ENCODE data around the gene DAB2IP. TPM values are rescaled to one million over a fixed set of nuclear protein-coding genes. Genes with fewer than 3 reads are reported as not detected.

DAB2IP gene
- total RNA-seq, 1 donor from 2014 or later = 27.3 TPM

DNA sequence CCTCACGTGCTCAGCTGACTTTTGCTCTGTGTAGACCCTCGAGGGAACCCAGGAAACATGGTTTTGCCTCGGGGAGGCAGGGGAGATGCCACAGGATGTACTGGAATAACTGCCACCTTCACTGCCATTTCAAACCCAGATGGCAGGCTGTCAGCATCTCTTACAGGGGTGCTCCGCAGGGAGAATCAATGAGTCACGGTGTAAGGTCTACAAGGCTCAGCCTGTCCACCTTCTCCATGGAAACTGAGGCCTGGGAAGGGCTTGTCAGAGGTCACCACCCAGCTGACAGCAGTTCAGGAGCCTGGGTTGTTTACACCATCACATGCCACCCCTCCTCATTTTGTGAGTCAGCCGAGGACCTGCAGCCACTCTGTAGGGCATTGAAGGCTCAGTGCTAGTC lies 30.8 kb downstream of the DAB2IP start:
- ATAC-seq = no peak
- no peak for DNase-seq (ENCODE audit: low spot score)

DNA sequence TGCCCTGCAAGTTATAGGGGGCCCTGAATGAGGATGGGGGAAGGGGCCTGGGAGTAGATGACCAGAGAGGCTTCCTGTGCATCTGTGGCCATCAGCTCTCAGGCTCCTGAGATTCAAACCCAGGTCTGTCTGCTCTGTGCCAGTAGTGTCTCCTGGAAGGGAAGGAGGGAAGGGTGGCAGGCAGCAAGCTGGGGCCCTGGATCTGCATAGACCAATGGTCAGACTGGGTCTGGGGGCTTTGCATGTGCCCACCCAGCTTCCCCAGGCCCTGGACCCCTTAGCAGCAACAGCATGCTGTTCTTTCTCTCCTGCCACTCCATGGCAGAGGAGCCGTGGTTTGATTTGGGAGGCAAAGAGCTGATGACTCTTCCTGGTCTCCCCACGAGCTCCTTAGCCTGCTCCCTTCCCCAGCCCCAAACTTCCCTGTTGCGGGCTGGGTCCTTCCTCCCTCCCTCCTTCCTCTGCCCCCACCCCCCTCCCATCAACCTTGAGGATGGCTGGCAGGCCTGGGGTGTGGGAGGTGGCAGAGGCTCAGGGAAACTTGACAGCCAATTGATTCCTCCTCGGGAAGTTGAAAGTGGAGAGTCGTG lies 31.6 kb downstream of the DAB2IP start:
- DNase-seq (ENCODE audit: low spot score) = no peak
- ATAC-seq = no peak

- ATAC-seq (no peak), DNase-seq (ENCODE audit: low spot score) (no peak)
Observed at GRCh38 chr9:121683652-121684051, 32.2 kb downstream of the DAB2IP start.

GRCh38 chr9:121684381-121685145 lies 33.1 kb downstream of the DAB2IP start:
- DNase-seq (ENCODE audit: low spot score) = peak; percentile 57
- ATAC-seq = peak; percentile 62

- DNase-seq (ENCODE audit: low spot score) = no peak
- ATAC-seq = no peak
Observed at GRCh38 chr9:121685146-121685794, 33.8 kb downstream of the DAB2IP start.

DNA sequence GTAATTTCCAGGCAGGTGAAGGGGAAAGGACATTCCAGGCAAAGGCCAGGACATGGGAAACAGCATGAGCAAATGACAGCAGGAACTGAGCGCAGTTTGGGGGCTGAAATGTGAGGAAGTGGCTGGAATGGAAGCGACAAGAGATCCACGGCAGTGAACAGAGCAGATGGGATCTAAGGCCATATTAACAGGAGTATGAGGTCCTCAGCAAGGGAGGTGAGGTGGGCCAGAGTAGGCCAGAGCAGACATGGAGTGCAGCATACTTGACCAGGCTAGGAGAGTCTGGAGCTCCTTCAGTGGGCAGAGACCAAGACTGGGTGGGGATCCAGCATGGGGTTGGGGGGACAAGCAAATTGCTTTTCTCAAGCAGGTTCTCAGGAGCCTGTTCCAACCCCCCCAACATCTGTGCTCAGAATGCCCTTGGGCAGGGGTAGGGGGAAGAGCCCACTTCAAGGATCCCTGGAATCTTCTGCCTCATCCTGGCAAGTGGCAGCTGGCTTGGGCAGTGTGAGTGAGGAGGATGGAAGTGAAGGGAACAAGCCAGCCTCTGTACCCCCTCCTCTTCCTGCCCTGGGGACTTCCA lies 34.5 kb downstream of the DAB2IP start:
- ATAC-seq (no peak), DNase-seq (ENCODE audit: low spot score) (no peak)

GRCh38 chr9:121686930-121687541 lies 35.6 kb downstream of the DAB2IP start:
- peak; percentile 87 for ATAC-seq
- DNase-seq (ENCODE audit: low spot score) = peak; percentile 76

DNA sequence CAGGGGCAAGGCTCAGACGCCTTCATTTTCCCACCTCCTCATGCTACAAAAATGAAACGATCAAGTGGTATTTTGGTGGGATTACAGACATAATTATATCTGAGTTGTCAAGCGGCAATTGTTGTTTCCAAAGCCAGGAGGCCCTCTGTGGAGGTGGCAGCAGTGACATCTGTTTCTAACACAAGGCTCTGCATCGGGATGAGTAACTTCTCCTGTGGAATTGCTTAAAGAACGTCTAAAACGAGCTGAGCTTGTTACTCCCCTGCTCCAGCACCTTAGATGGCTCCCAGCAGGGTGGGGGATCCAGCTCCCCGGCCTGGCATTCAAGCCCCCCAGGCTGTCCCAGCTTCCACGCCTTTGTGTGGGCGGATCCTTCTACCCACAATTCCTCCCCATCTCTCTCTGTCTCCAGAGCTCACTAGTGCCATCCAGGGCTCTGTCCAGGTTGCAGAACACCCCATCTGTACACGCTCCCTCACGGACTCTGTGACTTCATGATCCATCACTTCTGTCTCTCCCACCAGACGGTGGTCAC lies 36.8 kb downstream of the DAB2IP start:
- ATAC-seq = no peak
- no peak for DNase-seq (ENCODE audit: low spot score)

DNA sequence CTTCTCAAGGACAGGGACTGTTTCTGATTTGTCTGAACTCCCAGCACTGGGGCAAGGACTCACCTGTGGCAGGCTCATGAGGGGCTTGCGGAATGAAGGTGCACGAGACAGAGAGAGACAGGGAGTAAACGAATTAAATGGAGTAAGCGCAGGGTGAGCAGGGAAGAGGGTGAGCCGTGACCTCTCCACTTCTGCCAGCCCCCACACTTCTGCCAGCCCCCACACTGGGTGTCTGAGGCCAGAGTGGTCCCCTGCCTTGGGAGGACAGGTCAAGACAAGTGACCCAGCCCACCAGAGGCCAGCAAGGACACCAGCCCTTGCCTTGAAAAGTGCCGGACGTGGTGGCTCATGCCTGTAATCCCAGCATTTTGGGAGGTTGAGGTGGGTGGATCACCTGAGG lies 37.2 kb downstream of the DAB2IP start:
- DNase-seq (ENCODE audit: low spot score) (no peak), ATAC-seq (no peak)

- DNase-seq (ENCODE audit: low spot score) (no peak), ATAC-seq (no peak)
Observed at GRCh38 chr9:121689461-121690157, 38.2 kb downstream of the DAB2IP start.

DNA sequence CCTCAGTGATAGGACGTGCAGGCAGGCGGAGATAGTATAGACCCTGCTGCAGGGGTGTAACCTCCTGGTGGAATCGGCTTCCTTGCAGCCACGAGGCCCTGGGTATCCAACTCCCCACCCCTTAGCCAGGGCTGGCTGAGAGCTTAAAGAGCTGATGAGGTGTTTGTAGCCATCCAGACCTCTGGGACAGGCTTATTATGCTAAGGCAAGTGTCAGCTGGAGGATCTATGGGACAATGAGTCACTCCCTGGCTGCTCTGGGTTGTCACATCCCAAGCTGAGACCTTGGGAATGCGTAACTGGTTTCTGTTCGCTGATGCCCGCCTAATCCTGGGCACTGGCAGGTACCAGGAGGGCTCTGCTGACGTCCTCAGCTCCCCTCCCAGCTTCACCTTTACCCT lies 38.9 kb downstream of the DAB2IP start:
- DNase-seq (ENCODE audit: low spot score) = no peak
- no peak for ATAC-seq

GRCh38 chr9:121690766-121691165 lies 39.3 kb downstream of the DAB2IP start:
- no peak for ATAC-seq
- DNase-seq (ENCODE audit: low spot score) = no peak

- ATAC-seq = no peak
- no peak for DNase-seq (ENCODE audit: low spot score)
Observed at GRCh38 chr9:121691890-121692289, 40.5 kb downstream of the DAB2IP start.

- ATAC-seq = no peak
- DNase-seq (ENCODE audit: low spot score) = no peak
Observed at GRCh38 chr9:121692606-121693387, 41.4 kb downstream of the DAB2IP start.

DNA sequence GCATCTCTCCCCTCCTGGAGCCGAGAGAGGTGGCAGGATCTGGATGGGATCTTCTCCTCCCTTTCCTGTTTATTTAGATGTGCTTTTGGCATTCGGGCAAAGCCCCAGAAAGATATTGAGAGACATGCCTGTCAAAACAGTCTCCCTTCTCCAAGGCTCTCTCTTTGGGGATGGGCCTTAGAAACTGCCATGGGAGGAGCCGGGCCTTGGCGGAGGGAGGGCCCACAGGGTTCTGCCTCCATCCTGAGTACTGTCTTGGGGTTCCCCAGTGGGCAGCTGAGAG lies 41.9 kb downstream of the DAB2IP start:
- ATAC-seq (no peak), DNase-seq (ENCODE audit: low spot score) (no peak)

GRCh38 chr9:121694001-121694400 lies 42.6 kb downstream of the DAB2IP start:
- no peak for DNase-seq (ENCODE audit: low spot score)
- ATAC-seq = no peak

GRCh38 chr9:121694600-121694999 lies 43.2 kb downstream of the DAB2IP start:
- no peak for ATAC-seq
- DNase-seq (ENCODE audit: low spot score) = no peak

- DNase-seq (ENCODE audit: low spot score) (no peak), ATAC-seq (no peak)
Observed at GRCh38 chr9:121696930-121697329, 45.5 kb downstream of the DAB2IP start.

DNA sequence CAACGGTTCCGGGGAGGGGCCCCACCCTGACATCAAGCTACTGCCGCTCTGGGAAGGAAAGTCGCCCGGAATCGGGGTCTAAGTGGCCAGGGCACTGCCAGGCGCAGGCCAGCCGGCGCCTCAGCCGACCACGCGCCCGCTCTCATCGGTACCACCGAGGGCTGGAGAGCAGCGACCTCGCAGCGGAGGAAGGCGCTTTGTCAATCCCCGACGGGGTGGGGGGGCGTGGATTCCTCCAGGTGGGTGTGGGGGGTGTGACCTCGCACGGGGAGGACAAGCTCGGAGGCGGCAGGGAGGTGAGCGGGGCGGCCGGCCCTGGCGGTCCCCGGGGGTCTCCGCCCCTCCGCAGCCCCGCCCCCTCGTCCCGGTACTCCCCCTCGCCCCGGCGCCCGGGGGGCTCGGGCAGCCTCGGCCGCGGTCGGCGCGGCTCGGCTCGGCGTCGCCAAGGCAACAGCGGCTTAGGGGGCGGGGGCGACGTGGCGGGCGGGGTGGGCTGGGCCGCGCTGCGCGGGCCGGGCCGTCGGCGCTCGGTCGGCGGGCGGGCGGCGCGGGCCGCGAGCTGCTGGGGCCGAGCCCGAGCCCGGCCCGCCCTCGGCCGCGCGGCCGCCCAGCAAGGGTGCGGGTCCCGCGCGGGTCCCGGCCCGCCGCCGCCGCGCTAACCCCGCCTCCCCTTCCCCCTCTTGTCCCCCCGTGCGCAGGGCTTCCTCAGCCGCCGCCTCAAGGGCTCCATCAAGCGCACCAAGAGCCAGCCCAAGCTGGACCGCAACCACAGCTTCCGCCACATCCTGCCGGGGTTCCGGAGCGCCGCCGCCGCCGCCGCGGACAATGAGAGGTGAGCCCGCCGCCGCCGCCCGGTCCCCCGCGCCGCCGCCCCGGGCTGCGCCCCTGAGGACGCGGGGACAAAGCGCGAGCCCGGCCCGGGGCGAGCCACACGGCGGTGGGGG lies 47.5 kb downstream of the DAB2IP start:
- DNase-seq (ENCODE audit: low spot score) = no peak

More for the DNA sequence above, 47.5 kb downstream of the DAB2IP start:
- peak; percentile 37 for ATAC-seq
